T-helper 2 cell treated with Interferon-gamma antibody and Interleukin-4, amounts not matched to agents 100 ng/mL and 5 ng/mL, for 36 hours (primary cell): Measurements from ENCODE around the gene DGCR6L. TPM values are rescaled to one million over a fixed set of nuclear protein-coding genes. Genes with fewer than 3 reads are reported as not detected.
"Not testable (repeated sequence)": the region's sequence is repeated elsewhere in the genome, so short reads cannot be mapped to it uniquely, and the experiment has no call there.

ENCODE experiments used
- intact Hi-C: fragments of 100-400 bp; cut with micrococcal nuclease; formaldehyde crosslinking; loops from one replicate; pipeline ENCODE4 v1.15.1; 2023
- total RNA-seq: library from RNA; stranded (reverse); gene quantifications from 2 replicates; pipeline ENCODE4 v1.2.3, GENCODE V29; 2022

DGCR6L gene
- total RNA-seq, 1 donor from 2014 or later = 53.3 TPM

- intact Hi-C loops = no loop called here
Measured at GRCh38 chr22:20292673-20293232, 27.1 kb downstream of the DGCR6L start.

GRCh38 chr22:20292108-20292507, 27.8 kb downstream of the DGCR6L start:
- intact Hi-C loops = no loop called here

- intact Hi-C loops = no loop called here
Measured at GRCh38 chr22:20291604-20292063, 28.2 kb downstream of the DGCR6L start.

- intact Hi-C loops = no loop called here
Measured at GRCh38 chr22:20291249-20291586, 28.6 kb downstream of the DGCR6L start.

GRCh38 chr22:20290578-20291248, 29.1 kb downstream of the DGCR6L start:
- intact Hi-C loops = no loop called here

GRCh38 chr22:20290045-20290392, 29.8 kb downstream of the DGCR6L start:
- intact Hi-C loops = no loop called here

- intact Hi-C loops = not testable (repeated sequence)
Measured at GRCh38 chr22:20289182-20290044, 30.4 kb downstream of the DGCR6L start.

GRCh38 chr22:20286784-20287423, 33.0 kb downstream of the DGCR6L start:
- intact Hi-C loops = not testable (repeated sequence)

- intact Hi-C loops = not testable (repeated sequence)
Measured at GRCh38 chr22:20286312-20286660, 33.6 kb downstream of the DGCR6L start.

GRCh38 chr22:20285473-20286311, 34.2 kb downstream of the DGCR6L start:
- intact Hi-C loops = loop anchor here (1.0 kb wide), 1 partner anchor 128 kb away; no protein-coding TSS in a partner anchor

GRCh38 chr22:20284471-20285086, 35.3 kb downstream of the DGCR6L start:
- intact Hi-C loops = loop anchor here (1.0 kb wide), 1 partner anchor 127 kb away; no protein-coding TSS in a partner anchor

GRCh38 chr22:20283674-20284066, 36.2 kb downstream of the DGCR6L start:
- intact Hi-C loops = no loop called here

GRCh38 chr22:20282901-20283673, 36.8 kb downstream of the DGCR6L start:
- intact Hi-C loops = no loop called here

- intact Hi-C loops = no loop called here
Measured at GRCh38 chr22:20281891-20282290, 38.0 kb downstream of the DGCR6L start.

GRCh38 chr22:20281473-20281872, 38.4 kb downstream of the DGCR6L start:
- intact Hi-C loops = not testable (repeated sequence)

GRCh38 chr22:20280866-20281265, 39.0 kb downstream of the DGCR6L start:
- intact Hi-C loops = no loop called here

GRCh38 chr22:20280163-20280562, 39.7 kb downstream of the DGCR6L start:
- intact Hi-C loops = not testable (repeated sequence)

- intact Hi-C loops = no loop called here
Measured at GRCh38 chr22:20279662-20280134, 40.2 kb downstream of the DGCR6L start.

GRCh38 chr22:20278726-20279490, 41.0 kb downstream of the DGCR6L start:
- intact Hi-C loops = not testable (repeated sequence)
